ENCODE measurements around the gene SLCO2A1. TPM values are rescaled to one million over a fixed set of nuclear protein-coding genes. Genes with fewer than 3 reads are reported as not detected.

Gene SLCO2A1
- total and polyA plus RNA-seq, 2 donors (not counting 1 experiment from before 2014, with no cell fraction given), result not detected

- H3K9me3 Mint-ChIP-seq (ENCODE audit: insufficient read depth), result no peaks in the 10 kb centered on the region
- H3K27ac Mint-ChIP-seq, result no peak overlapping the region
- no peaks in the 10 kb centered on the region for H3K27me3 Mint-ChIP-seq
- intact Hi-C loops (cut with micrococcal nuclease), result no loop called here
- CTCF ChIA-PET, result no interaction called here
- no peaks in the 10 kb centered on the region for H3K4me1 ChIP-seq (ENCODE audit: control insufficient read depth in 2 of 2, insufficient read depth in 2 of 2, low read length in 2 of 2)
- no peaks in the 10 kb centered on the region for H4K20me1 ChIP-seq (ENCODE audit: control insufficient read depth, insufficient read depth, low read length, poor library complexity, severe bottlenecking)
- H3K27me3 ChIP-seq (replicated peaks in 1 of 4; ENCODE audit: control extremely low read depth in 1 of 4, control insufficient read depth in 3 of 4, insufficient read depth in 4 of 4, low read length in 3 of 4), result no peaks in the 10 kb centered on the region
- H3K36me3 ChIP-seq (replicated peaks in 1 of 2; ENCODE audit: control extremely low read depth in 1 of 2, control insufficient read depth in 1 of 2, extremely low read depth in 1 of 2, insufficient read depth in 2 of 2, low read length in 1 of 2), result no peaks in the 10 kb centered on the region
- no peak overlapping the region for H3K27ac ChIP-seq (ENCODE audit: low read length in 2 of 2)
- TF ChIP-seq CTCF (IDR thresholded peaks at IDR 0.05), result no peak
- no peak for TF ChIP-seq EZH2 (IDR thresholded peaks at IDR 0.05; ENCODE audit: borderline replicate concordance, insufficient read depth, low read depth, low read length, poor library complexity, severe bottlenecking)
- no peaks in the 10 kb centered on the region for H3K79me2 ChIP-seq (ENCODE audit: control insufficient read depth, insufficient read depth, low read length)
- POLR2A ChIA-PET, result no interaction called here
- H3K9ac ChIP-seq (ENCODE audit: low read length), result no peak overlapping the region
- H3K4me3 ChIP-seq (ENCODE audit: control extremely low read depth in 1 of 5, extremely low read depth in 1 of 5, insufficient read depth in 1 of 5, low read depth in 2 of 5, low read length in 4 of 5), result no peak overlapping the region
- DNase-seq (no peak), ATAC-seq (ENCODE audit: low read depth) (no peak)
- H3K4me3 Mint-ChIP-seq, result no peak overlapping the region
- no peaks in the 10 kb centered on the region for H3K4me1 Mint-ChIP-seq
- WGBS (ENCODE audit: insufficient coverage), result 90% methylated on average over 5 of the region's 7 CpGs
- no peak overlapping the region for H3K4me2 ChIP-seq (replicated peaks; ENCODE audit: low read depth, low read length, poor library complexity, severe bottlenecking)
- no peaks in the 10 kb centered on the region for H3K9me3 ChIP-seq (ENCODE audit: control extremely low read depth in 1 of 3, control insufficient read depth in 2 of 3, insufficient read depth in 1 of 3, low read length in 2 of 3)
- no peak overlapping the region for H2AFZ ChIP-seq (ENCODE audit: insufficient read depth, low read depth, low read length, poor library complexity, severe bottlenecking)
Measured at GRCh38 chr3:134068429-134068828, 38.7 kb upstream of the SLCO2A1 start.

GRCh38 chr3:134067531-134068161 is 37.9 kb upstream of the SLCO2A1 start:
- H2AFZ ChIP-seq (ENCODE audit: insufficient read depth, low read depth, low read length, poor library complexity, severe bottlenecking), result no peak overlapping the region
- no peak overlapping the region for H3K9ac ChIP-seq (ENCODE audit: low read length)
- H3K4me2 ChIP-seq (replicated peaks; ENCODE audit: low read depth, low read length, poor library complexity, severe bottlenecking), result no peak overlapping the region
- 81% methylated on average over 13 of the region's 14 CpGs for WGBS (ENCODE audit: insufficient coverage)
- H3K36me3 ChIP-seq (replicated peaks in 1 of 2; ENCODE audit: control extremely low read depth in 1 of 2, control insufficient read depth in 1 of 2, extremely low read depth in 1 of 2, insufficient read depth in 2 of 2, low read length in 1 of 2), result no peaks in the 10 kb centered on the region
- H3K79me2 ChIP-seq (ENCODE audit: control insufficient read depth, insufficient read depth, low read length), result no peaks in the 10 kb centered on the region
- no peaks in the 10 kb centered on the region for H3K4me1 ChIP-seq (ENCODE audit: control insufficient read depth in 2 of 2, insufficient read depth in 2 of 2, low read length in 2 of 2)
- no peaks in the 10 kb centered on the region for H3K9me3 ChIP-seq (ENCODE audit: control extremely low read depth in 1 of 3, control insufficient read depth in 2 of 3, insufficient read depth in 1 of 3, low read length in 2 of 3)
- no peak overlapping the region for H3K27ac Mint-ChIP-seq
- H3K9me3 Mint-ChIP-seq (ENCODE audit: insufficient read depth), result no peaks in the 10 kb centered on the region
- no peak overlapping the region for H3K27ac ChIP-seq (ENCODE audit: low read length in 2 of 2)
- no peaks in the 10 kb centered on the region for H4K20me1 ChIP-seq (ENCODE audit: control insufficient read depth, insufficient read depth, low read length, poor library complexity, severe bottlenecking)
- intact Hi-C loops (cut with micrococcal nuclease), result no loop called here
- DNase-seq (no peak), ATAC-seq (ENCODE audit: low read depth) (no peak)
- ChIA-PET POLR2A (no interaction called here), CTCF (no interaction called here)
- H3K4me3 Mint-ChIP-seq, result no peak overlapping the region
- no peaks in the 10 kb centered on the region for H3K27me3 ChIP-seq (replicated peaks in 1 of 4; ENCODE audit: control extremely low read depth in 1 of 4, control insufficient read depth in 3 of 4, insufficient read depth in 4 of 4, low read length in 3 of 4)
- H3K27me3 Mint-ChIP-seq, result no peaks in the 10 kb centered on the region
- no peaks in the 10 kb centered on the region for H3K4me1 Mint-ChIP-seq
- H3K4me3 ChIP-seq (ENCODE audit: control extremely low read depth in 1 of 5, extremely low read depth in 1 of 5, insufficient read depth in 1 of 5, low read depth in 2 of 5, low read length in 4 of 5), result no peak overlapping the region
- TF ChIP-seq EZH2 (IDR thresholded peaks at IDR 0.05; ENCODE audit: borderline replicate concordance, insufficient read depth, low read depth, low read length, poor library complexity, severe bottlenecking) (no peak), CTCF (IDR thresholded peaks at IDR 0.05) (no peak)
